ENCODE data around the gene NMRAL1.

NMRAL1 gene

GRCh38 chr16:4475880-4476788, 1.7 kb upstream of the NMRAL1 start, which contains the start of gene HMOX2:
TSS of gene HMOX2 (plus strand) at chr16:4476398. CDS start at chr16:4505525, 29,127 bp downstream.
- intact Hi-C loops (cut with DNase I), result loop anchor here (10.0 kb wide), 1 partner anchor 51 kb away; the partner anchor contains the start of gene DNAJA3

GRCh38 chr16:4472880-4473279, 1.5 kb downstream of the NMRAL1 start:
- intact Hi-C loops (cut with DNase I), result loop anchor here (10.0 kb wide), 1 partner anchor 48 kb away; the partner anchor contains the start of gene DNAJA3
- no peak for DNase-seq

More at GRCh38 chr16:4475880-4476788, 1.7 kb upstream of the NMRAL1 start, which contains the start of gene HMOX2:
- peak; percentile 89 to 98 (median 96) for DNase-seq

GRCh38 chr16:4471869-4472268, 2.6 kb downstream of the NMRAL1 start:
- intact Hi-C loops (cut with DNase I), result loop anchor here (10.0 kb wide), 1 partner anchor 47 kb away; the partner anchor contains the start of gene DNAJA3
- DNase-seq, result no peak

- DNase-seq, result no peak
- intact Hi-C loops (cut with DNase I), result no loop called here
These were observed 5.5 kb downstream of the NMRAL1 start for GRCh38 chr16:4468972-4469371.

GRCh38 chr16:4467916-4468315, 6.5 kb downstream of the NMRAL1 start:
- no peak for DNase-seq
- intact Hi-C loops (cut with DNase I), result no loop called here

- DNase-seq, result no peak
- intact Hi-C loops (cut with DNase I), result no loop called here
These were observed 8.2 kb downstream of the NMRAL1 start for GRCh38 chr16:4465977-4466779.

GRCh38 chr16:4463522-4464163, 10.8 kb downstream of the NMRAL1 start:
- DNase-seq, result no peak
- intact Hi-C loops (cut with DNase I), result no loop called here

GRCh38 chr16:4461250-4462085, 13.0 kb downstream of the NMRAL1 start:
- DNase-seq, result peak in 20 of 42 donors; percentile 15 to 69 (median 36)
- intact Hi-C loops (cut with DNase I), result no loop called here

GRCh38 chr16:4460936-4461249, 13.5 kb downstream of the NMRAL1 start:
- peak in 7 of 42 donors; percentile 21 to 53 (median 28) for DNase-seq
- intact Hi-C loops (cut with DNase I), result no loop called here

GRCh38 chr16:4455951-4456350, 18.5 kb downstream of the NMRAL1 start:
- no peak for DNase-seq
- intact Hi-C loops (cut with DNase I), result no loop called here

- intact Hi-C loops (cut with DNase I), result no loop called here
- no peak for DNase-seq
These were observed 19.3 kb downstream of the NMRAL1 start for GRCh38 chr16:4455081-4455480.

- no peak for DNase-seq
- intact Hi-C loops (cut with DNase I), result no loop called here
These were observed 19.8 kb downstream of the NMRAL1 start for GRCh38 chr16:4454623-4455022.

GRCh38 chr16:4452674-4453073, 21.8 kb downstream of the NMRAL1 start:
- intact Hi-C loops (cut with DNase I), result no loop called here
- DNase-seq, result peak in 1 of 42 donors; percentile 38

GRCh38 chr16:4450931-4451519, 23.4 kb downstream of the NMRAL1 start:
- intact Hi-C loops (cut with DNase I), result no loop called here

GRCh38 chr16:4450430-4450829, 24.0 kb downstream of the NMRAL1 start:
- DNase-seq, result no peak
- intact Hi-C loops (cut with DNase I), result no loop called here

More at GRCh38 chr16:4450931-4451519, 23.4 kb downstream of the NMRAL1 start:
- DNase-seq, result no peak

- DNase-seq, result peak in 22 of 42 donors; percentile 14 to 76 (median 34)
- intact Hi-C loops (cut with DNase I), result no loop called here
These were observed 30.4 kb downstream of the NMRAL1 start for GRCh38 chr16:4443986-4444385.

- DNase-seq, result peak in 34 of 42 donors; percentile 22 to 86 (median 49)
- intact Hi-C loops (cut with DNase I), result no loop called here
These were observed 31.2 kb downstream of the NMRAL1 start for GRCh38 chr16:4443271-4443670.

- intact Hi-C loops (cut with DNase I), result no loop called here
- peak in 24 of 42 donors; percentile 10 to 55 (median 30) for DNase-seq
These were observed 32.1 kb downstream of the NMRAL1 start for GRCh38 chr16:4442371-4442770.

Measured in head of caudate nucleus (tissue), 42 donors.